Measurements from ENCODE around the gene UGGT2.
"Not testable (repeated sequence)": the region's sequence is repeated elsewhere in the genome, so short reads cannot be mapped to it uniquely, and the experiment has no call there.

Gene UGGT2

DNA sequence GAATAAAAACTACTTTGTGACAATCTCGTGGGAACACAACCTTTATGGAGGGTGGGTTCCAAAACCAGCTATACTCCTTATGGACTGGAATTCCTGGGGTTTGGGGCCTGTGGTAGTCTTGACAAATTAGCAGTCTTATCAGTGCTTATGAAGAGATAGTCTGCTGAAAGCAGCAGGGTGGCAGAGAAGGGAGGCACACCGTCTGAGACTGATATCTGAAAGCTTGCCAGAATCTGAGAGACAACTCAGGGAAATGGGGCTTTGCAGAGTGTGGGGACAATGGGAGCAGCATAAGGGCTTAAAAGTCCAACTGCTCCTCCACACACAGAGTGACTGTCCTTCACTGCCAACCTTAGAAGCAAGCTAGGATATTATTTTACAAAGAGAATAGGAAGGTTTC is 95.9 kb downstream of the UGGT2 start:
- DNase-seq (ENCODE audit: low spot score): no peak

DNA sequence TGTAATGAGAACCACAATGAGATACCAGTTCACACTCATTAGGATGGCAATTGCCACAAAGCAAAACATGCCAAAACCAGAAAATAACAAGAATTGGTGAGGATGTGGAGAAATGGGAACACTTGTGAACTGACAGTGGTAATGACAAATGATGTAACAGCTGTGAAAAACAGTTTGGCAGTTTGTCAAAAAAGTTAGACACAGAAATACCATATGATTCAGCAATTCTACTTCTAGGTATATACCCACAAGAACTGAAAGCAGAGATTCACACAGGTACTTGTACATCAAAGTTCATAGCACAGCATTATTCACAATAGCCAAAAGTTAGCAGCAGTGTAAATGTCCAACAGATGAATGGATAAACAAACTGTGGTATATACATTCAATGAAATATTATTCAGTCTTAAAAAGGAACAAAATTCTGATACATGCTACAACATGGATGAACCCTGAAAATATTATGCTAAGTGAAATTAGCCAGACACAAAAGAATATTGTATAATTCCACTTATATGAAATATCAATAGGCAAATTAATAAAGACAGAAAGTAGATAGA is 96.5 kb downstream of the UGGT2 start:
- DNase-seq (ENCODE audit: low spot score): no peak

DNA sequence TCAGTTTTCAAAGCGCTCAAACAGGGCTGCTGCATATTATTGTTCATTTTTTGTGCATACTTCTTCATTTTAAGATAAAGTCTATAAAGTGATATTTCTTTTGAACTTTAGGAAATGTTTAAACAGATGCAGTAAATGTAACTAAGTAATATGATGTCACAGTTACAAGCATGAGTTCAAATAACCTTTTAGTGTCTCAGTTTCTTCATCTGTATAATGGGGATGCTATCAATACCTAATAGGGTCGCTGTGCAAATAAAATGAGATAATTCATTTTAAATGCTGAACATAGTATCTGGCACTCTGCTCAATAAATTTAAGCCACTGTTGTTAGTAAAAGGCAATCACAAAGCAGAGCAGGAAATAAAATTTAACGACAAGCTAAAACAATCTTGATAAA is 97.5 kb downstream of the UGGT2 start:
- DNase-seq (ENCODE audit: low spot score): no peak

DNA sequence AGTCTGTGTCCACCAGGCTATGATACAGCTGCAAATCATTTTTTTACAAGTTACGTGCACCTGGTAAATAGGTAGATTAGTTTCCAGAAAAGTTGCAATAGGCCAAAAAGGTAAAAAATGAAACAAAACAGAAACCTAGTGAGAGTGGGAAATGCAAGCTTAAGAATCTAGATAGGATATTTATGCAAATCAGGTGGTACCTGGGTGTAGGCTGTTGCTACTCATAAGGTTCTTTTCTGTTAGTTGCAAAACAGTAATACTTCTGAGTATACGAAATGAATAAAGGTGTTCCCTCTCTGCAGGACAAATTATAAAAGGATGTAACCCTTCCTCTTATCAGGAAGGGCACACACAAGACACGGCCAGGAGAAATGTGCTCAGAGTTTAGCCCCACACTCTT is 97.9 kb downstream of the UGGT2 start:
- no peak for DNase-seq (ENCODE audit: low spot score)

DNA sequence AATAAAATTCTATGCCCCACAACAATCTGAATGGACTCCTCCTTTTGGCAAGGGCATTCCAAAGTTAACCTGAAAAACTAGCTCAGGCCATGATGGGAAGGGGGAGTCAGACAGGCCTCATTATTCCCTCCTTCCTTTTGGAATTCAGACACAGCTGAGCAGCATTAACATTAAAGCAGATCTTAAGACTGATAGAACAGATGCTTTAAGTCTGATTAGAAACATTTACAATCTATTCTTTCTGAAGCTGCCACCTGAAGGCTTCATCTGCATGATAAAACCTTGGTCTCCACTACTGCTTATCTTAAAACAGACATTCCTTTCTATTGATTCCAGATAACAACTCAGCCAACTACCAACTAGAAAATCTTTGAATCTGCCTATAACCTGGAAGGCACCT is 98.9 kb downstream of the UGGT2 start:
- DNase-seq (ENCODE audit: low spot score): no peak

DNA sequence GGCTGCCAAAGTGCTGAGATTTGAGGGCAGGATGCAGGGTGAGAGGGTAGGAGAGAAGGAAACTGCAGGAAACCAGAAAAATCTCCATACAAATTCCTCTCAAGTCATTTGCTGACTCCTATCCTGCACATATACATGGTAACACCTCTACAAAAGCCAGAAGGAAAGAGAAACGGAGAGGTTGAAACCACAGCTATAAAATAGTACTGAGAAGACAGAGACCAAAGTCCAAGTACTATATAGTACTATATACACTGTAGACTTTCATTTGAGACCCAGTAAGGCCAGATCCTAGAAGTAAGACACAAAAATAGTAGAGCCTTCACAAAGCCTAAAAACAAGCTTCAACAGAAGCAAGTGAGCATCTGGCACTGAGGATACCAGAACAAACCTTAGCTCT is 103.1 kb downstream of the UGGT2 start:
- no peak for DNase-seq (ENCODE audit: low spot score)

DNA sequence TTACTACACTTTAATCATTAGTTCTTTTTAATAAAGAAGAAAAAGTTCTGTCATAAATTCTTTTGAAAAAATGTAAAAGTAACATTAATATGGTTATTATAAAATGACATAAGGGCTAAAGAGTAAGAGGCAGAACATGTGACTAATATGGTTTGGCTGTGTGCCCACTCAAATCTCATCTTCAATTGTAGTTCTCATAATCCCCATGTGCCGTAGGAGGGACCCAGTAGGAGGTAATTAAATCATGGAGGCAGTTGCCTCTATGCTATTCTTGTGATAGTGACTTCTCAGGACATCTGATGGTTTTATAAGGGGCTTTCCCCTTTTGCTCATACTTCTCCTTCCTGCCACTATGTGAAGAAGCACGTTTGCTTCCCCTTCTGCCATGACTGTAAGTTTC is 104.5 kb downstream of the UGGT2 start:
- DNase-seq (ENCODE audit: low spot score): no peak

DNA sequence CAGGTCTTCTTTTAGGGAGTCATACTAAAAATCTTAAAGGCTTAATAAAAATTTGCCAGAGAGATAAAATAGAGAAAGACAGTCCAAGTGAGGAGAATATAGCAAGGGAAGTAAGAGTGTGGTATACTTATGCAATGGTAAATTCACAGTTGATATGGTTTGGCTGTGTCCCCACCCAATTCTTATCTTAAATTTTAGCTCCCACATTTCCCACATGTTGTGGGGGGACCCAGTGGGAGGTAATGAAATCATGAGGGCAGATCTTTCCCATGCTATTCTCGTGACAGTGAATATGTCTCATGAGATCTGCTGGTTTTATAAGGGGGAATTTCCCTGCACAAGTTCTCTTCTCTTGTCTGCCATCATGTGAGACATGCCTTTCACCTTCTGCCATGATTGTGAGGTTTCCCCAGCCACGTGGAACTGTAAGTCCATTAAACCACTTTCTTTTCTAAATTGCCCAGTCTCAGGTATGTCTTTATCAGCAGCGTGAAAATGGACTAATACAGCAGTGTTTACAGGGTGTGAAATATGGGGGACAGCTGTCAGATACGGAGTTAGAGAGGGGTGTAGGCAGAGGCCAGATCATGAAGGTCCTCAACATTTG is 115.4 kb downstream of the UGGT2 start:
- DNase-seq (ENCODE audit: low spot score): no peak

DNA sequence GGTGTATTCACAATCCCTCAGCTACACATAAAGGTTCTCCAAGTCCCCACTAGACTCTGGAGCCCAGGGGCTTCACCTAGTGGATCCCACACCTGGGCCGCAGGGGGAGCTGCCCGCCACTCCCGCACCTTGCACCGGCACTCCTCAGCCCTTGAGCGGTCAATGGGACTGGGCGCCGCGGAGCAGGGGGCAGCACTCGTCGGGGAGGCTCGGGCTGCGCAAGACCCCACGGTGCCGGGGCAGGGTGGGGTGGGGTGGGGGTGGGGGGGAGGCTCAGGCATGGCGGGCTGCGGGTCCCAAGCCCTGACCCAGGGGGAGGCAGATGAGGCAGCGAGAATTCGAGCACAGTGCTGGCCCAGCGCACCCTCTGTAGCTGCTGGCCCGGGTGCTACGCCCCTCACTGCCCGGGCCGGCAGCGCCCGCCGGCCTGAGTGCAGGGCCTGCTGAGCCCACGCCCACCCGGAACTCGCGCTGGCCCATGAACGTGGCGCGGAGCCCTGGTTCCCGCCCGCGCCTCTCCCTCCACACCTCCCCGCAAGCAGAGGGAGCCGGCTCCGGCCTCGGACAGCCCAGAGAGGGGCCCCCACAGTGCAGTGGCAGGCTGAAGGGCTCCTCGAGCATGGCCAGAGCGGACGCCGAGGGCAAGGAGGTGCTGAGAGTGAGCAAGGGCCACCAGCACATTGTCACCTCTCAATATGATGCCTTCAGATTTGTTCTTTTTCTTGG is 121.7 kb downstream of the UGGT2 start:
- no peak for DNase-seq (ENCODE audit: low spot score)

DNA sequence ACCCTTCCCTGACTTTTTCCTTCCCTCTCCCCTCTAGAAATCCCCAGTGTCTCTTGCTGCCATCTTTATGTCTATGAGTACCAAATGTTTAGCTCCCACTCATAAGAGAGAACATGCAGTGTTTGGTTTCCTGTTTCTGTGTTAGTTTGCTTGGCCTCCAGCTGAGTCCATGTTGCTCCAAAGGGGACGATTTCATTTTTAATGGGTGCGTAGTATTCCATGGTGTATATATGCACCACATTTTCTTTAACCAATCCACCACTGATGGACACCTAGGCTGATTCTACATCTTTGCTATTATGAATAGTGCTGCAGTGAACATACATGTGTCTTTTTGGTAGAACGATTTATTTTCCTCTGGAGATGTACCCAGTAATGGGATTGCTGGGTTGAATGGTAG is 123.8 kb downstream of the UGGT2 start:
- DNase-seq (ENCODE audit: low spot score): no peak

DNA sequence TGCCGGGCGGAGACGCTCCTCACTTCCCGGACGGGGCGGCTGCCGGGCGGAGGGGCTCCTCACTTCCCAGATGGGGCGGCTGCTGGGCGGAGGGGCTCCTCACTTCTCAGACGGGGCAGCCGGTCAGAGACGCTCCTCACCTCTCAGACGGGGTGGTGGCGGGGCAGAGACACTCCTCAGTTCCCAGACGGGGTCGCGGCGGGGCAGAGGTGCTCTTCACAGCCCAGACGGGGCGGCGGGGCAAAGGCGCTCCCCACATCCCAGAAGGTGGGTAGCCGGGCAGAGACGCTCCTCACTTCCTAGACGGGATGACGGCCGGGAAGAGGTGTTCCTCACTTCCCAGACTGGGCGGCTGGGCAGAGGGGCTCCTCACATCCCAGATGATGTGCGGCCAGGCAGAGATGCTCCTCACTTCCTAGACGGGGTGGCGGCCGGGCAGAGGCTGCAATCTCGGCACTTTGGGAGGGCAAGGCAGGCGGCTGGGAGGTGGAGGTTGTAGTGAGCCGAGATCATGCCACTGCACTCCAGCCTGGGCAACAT is 124.8 kb downstream of the UGGT2 start:
- DNase-seq (ENCODE audit: low spot score): not testable (repeated sequence)

DNA sequence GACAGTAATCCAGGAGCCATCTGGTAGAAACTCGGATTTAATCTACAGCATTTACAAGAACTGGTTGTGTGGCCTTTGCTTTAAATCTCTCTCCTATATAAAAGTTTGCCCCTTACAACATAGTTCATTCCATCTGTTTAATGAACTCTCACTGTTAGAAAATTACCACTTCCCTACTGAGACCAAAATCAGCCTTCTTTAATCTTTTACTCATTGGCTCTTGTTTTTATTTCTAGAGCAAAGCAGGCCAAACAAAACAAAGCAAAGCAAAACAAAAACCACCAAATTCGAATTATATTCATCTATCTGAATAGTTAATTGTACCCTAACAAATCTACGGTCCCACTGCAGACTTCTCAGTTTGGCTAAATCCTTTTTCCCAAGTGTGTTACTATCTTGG is 127.0 kb downstream of the UGGT2 start:
- no peak for DNase-seq (ENCODE audit: low spot score)

DNA sequence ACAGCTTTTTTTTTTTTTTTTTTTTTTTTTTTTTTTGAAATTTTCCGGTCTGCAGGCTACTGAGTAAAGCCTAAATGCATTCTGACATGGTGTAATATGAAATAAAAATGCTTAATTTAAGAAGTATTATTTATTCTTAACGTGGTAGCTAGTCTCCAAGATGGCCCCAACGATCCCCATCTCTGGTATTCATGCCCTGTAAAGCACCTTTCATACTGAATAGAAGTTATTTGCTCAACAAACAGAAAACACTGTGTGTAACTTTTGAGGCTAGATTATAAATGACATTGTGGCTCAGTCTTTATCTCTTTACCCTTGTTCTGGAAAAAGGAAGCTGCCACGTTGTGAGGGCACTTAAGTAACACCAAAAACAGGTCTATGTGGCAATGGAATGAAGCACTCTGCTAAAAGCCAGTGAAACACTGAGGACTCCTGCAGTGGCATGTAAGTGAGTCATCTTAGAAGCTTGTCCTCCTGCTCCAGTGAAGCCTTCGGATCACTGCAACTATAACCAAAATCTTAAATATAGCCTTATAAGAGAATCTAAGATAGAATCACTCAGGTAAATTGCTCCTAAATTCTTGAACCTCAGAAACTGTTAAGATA is 128.7 kb downstream of the UGGT2 start:
- no peak for DNase-seq (ENCODE audit: low spot score)

DNA sequence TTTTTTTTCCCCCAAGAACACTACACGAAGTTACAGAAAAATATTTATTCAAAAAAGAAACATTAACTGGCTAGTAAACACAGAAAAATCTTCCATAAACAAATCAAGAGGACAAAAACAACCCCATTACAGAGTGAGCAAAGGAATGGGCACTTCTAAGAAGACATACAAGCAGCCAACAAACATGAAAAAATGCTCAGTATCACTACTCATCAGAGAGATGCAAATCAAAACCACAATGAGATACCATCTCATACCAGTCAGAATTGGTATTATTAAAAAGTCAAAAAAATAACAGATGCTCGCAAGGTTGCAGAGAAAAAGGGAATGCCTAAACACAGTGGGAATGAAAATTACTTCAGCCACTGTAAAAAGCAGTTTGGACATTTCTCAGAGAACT is 131.7 kb downstream of the UGGT2 start:
- no peak for DNase-seq (ENCODE audit: low spot score)

DNA sequence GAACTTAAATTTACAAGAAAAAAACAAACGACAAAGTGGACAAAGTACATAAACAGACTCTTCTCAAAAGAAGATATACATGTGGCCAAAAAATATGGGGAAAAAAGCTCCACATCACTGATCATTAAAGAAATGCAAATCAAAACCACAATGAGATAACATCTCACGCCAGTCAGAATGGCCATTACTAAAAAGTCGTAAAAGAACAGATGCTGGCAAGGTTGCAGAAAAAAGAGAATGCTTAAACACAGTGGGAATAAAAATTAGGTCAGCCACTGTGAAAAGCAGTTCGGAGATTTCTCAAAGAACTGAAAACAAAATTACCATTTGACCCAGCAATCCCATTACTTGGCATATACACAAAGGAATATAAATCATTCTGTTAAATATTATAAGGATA is 132.7 kb downstream of the UGGT2 start:
- no peak for DNase-seq (ENCODE audit: low spot score)

DNA sequence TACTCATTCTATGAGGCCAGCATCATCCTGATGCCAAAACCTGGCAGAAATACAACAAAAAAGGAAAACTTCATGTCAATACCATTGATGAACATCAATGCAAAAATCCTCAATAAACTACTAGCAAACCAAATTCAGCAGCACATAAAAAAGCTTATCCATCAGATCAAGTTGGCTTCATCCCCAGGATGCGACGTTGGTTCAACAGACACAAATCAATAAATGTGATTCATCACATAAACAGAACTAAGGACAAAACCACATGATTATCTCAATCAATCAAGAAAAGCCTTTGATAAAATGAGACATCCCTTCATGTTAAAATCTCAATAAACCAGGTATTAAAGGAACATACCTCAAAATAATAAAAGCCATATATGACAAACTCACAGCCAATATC is 134.3 kb downstream of the UGGT2 start:
- DNase-seq (ENCODE audit: low spot score): no peak

DNA sequence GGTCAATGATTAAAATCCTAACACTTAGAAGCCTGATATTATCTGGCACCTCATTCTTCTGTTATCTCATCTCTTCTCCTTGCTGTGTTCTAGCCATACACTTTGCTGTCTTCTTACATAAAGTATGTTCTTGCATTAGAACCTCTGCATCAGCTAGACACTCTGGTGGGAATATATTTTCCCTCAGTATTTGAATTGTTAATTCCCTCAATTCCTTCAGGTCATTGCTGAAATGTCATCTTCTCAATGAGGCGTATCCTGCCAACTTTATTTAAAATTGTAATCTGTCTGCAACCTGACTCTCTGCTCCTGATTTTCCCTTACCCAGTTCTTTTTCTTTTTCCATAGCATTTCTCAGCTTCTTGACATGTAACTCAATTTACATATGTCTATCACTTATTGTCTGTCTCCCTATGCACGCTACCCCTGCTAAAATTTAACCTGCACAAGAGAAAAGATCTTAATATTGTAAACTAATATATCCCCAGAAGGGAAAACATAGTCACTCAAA is 138.2 kb downstream of the UGGT2 start:
- DNase-seq (ENCODE audit: low spot score): no peak

DNA sequence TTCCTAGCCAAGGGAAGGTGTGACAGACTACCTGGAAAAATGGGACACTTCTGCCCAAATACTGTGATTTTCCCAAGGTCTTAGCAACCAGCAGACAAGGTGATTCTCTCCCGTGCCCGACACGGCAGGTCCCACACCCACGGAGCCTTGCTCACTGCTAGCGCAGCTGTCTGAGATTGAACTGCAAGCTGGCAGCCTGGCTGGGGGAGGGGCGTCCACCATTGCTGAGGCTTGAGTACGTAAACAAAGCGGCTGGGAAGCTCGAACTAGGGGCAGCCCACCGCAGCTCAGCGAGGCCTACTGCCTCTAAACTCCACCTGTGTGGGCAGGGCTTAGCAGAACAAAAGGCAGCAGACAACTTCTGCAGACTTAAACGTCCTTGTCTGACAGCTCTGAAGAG is 146.2 kb downstream of the UGGT2 start:
- DNase-seq (ENCODE audit: low spot score): no peak

DNA sequence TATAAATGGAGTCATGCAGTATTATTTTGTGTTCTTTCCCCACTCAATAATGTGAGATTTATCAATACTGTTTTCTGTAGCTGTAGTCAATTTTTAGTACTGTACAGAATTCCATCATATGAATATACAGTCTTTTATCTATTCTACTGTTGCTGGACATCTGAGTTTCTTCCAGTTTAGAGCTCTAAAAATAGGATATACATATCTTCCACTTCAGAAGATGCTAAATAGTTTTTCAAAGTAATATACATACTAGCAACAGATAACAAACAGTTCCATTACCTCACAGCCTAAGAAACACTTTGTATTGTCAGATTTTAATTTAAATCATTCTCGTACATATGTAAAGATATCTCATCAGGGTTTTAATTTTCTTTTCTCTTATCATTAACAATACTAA is 149.6 kb downstream of the UGGT2 start:
- no peak for DNase-seq (ENCODE audit: low spot score)

DNA sequence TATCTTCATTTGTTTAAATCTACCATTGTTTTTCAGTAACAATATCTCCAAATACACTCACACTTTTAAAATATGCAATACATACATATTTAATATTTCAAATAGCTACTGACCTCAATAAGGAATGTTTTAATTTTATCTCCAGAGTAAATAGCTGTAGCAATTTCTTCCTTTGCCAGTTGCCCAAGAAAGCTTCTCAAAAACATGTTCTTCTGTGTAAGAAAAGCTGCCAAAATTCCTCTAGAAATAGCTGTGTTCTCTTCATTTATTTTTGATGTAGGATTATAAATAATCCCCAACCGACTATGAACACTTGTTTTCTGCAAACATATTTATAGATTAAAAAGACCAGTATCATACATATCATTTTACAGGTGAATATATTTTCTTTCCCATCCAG is 150.5 kb downstream of the UGGT2 start:
- DNase-seq (ENCODE audit: low spot score): no peak

DNA sequence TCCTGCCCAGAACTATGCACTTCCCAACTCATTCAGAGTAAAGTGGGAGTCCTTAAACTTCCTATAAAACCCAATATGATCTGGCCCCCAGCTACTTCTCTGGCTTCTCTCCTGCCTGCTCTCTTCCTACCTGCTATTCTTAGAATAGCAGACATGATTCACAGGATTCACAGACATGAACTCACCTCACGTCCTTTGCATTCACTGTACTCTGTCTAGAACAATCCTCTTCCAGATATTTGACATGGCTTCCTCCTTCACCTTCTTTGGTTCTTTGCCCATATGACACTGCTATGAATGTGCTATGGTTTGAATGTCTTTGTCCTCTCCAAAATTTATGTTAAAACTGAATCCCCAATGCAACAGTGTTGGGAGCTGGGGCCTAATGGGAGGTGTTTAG is 154.9 kb downstream of the UGGT2 start:
- DNase-seq (ENCODE audit: low spot score): no peak

DNA sequence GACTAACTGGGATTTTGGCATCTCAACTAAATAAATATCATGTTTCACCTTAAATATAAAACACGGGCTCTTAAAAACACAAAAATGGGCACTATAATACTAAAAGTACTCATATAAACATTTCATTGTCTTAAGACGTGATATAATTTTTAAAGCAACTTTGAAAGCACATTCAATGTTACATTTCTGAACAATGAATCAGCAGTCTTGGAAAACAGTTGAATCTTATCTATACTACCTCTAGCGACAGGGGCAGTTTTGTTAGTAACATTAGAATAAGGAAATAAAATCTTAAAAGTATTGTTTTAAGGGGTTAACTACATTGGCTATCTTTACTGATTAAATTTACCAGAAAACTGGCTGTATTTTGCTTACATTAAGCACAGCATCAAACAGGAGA is 156.9 kb downstream of the UGGT2 start:
- DNase-seq (ENCODE audit: low spot score): no peak

DNA sequence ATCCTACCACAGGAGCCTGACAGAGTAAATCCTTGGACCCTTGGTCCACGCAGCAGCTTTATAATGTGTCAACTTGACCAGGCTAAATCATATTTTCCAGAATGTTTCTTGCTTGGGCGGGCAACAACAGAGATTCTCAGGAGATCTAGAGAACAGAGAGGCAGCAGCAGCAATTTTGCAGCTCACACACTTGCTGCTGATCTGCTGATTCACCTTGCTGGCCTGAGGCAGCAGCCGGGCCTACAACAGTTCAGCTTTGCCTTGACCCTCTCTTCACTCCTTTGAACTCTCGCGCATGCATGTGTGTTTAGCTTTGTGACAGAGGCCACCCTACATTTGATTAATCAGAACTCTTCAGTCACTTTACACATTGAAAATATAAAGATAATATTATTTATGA is 159.3 kb downstream of the UGGT2 start:
- DNase-seq (ENCODE audit: low spot score): no peak

All from COLO829 (cell line).